ENCODE measurements around the gene SMIM30.

SMIM30 gene

GRCh38 chr7:113099284-113099919 is 19.0 kb downstream of the SMIM30 start:
- DNase-seq = no peak

GRCh38 chr7:113094517-113095249 is 23.7 kb downstream of the SMIM30 start:
- DNase-seq = no peak

GRCh38 chr7:113093561-113093960 is 24.8 kb downstream of the SMIM30 start:
- DNase-seq = no peak

- no peak for DNase-seq
Measured at GRCh38 chr7:113092762-113093161, 25.6 kb downstream of the SMIM30 start.

- DNase-seq = peak; percentile 10
Measured at GRCh38 chr7:113087071-113087998, 31.0 kb downstream of the SMIM30 start.

- no peak for DNase-seq
Measured at GRCh38 chr7:113086431-113086888, 31.9 kb downstream of the SMIM30 start, which contains the start of gene GPR85. Gene GPR85 (minus strand): TSS chr7:113086827. CDS start chr7:113084721, 2,106 bp downstream.

GRCh38 chr7:113085781-113086390 is 32.5 kb downstream of the SMIM30 start:
- DNase-seq = no peak

GRCh38 chr7:113084496-113085172 is 33.7 kb downstream of the SMIM30 start:
- DNase-seq = no peak

- no peak for DNase-seq
Measured at GRCh38 chr7:113083816-113084495, 34.4 kb downstream of the SMIM30 start.

GRCh38 chr7:113083132-113083815 is 35.1 kb downstream of the SMIM30 start:
- no peak for DNase-seq

- DNase-seq = no peak
Measured at GRCh38 chr7:113078331-113078730, 40.0 kb downstream of the SMIM30 start.

- no peak for DNase-seq
Measured at GRCh38 chr7:113076703-113077102, 41.7 kb downstream of the SMIM30 start.

- no peak for DNase-seq
Measured at GRCh38 chr7:113071465-113071864, 46.9 kb downstream of the SMIM30 start.

All from CD4-positive, alpha-beta T cell treated with Interleukin-4 for 4 hours (primary cell).